CMK (cell line): ENCODE data around the gene CHCT1.
"Not testable (repeated sequence)": the region's sequence is repeated elsewhere in the genome, so short reads cannot be mapped to it uniquely, and the experiment has no call there.

Experiments used
- DNase-seq: peaks from one replicate; pipeline ENCODE4 v3.0.0-alpha.2; 2010; ENCODE audit warnings: low read depth

The CHCT1 gene

GRCh38 chr17:60398227-60398959 lies 23.9 kb upstream of the CHCT1 start:
- DNase-seq, result no peak

GRCh38 chr17:60401819-60402218 lies 20.5 kb upstream of the CHCT1 start:
- no peak for DNase-seq

DNA sequence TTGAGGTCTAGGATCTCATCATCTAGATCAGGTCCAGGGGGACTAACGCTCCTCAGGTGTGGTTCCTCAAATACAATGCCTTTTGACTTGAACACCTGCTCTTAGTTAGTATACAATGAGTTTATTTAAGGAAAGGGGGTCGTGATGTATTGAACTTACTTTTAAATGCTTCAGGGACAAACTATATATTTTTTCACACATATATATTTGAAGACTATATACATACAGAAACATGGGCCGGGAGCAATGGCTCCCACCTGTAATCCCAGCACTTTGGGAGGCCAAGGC lies 18.8 kb upstream of the CHCT1 start:
- no peak for DNase-seq

DNA sequence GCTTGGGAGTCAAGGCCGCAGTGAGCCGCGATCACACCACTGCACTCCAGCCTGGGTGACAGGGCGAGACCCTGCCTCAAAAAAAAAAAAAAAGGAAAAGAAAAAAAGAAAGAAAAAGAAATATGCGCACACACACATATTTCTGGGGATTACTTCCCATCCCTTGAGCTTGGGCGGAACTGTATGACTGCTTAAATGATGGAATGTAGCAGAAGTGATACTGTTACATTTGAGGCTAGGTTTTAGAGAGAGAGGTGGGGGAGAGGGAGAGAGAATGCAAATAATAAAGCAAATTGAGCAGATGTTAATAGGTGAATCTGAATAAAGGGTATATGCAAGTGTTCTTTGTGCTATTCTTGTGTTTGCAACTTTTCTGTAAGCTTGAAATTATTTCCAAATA lies 18.3 kb upstream of the CHCT1 start:
- DNase-seq, result no peak

DNA sequence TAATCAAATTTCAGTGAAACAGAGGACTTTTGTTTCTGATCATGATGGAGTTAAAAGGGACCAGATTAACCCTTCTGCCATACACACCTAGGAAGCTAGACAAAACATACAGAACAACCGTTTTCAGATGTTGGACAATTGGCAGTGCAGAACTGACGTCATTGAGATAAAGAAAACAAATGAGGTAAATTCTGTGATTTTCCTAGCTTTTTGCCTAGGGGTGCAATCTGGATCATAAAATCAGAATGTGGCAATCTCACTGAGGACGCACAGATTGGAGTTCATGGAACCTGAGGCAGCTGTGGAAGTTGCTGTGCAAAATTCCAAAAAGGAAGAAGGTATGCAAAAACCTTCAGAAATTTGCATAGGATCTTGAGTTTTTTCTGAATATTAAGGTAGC lies 15.4 kb upstream of the CHCT1 start:
- no peak for DNase-seq

GRCh38 chr17:60410001-60410400 lies 12.3 kb upstream of the CHCT1 start:
- no peak for DNase-seq

- no peak for DNase-seq
These were observed 9.6 kb upstream of the CHCT1 start for GRCh38 chr17:60412701-60413100.

- no peak for DNase-seq
These were observed 7.1 kb upstream of the CHCT1 start for GRCh38 chr17:60415146-60415545.

DNA sequence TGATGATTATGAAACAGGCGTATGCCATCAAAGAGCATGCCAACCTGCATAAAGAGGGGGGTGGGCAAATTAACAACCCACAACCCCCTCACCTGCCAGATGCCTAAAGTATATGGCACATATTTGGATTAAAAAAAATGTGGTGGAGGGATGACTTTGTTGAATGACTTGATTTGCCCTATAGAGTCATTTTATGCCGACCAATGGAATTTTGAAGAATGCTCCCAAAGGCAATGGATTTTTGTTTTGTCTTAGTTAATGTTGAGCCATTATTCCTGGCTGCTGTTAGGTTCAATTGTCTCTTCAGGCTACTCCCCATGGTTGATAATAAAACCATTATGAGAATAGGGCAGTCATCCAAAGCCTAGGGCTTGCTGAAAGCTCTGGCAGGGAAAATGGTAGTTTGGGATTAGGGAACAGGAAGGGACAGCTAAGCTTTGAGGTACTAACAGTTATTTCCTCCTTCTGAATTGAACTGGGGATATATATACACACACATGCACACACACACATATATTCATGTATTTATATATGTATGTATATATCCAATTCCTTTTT lies 5.8 kb upstream of the CHCT1 start:
- no peak for DNase-seq

DNA sequence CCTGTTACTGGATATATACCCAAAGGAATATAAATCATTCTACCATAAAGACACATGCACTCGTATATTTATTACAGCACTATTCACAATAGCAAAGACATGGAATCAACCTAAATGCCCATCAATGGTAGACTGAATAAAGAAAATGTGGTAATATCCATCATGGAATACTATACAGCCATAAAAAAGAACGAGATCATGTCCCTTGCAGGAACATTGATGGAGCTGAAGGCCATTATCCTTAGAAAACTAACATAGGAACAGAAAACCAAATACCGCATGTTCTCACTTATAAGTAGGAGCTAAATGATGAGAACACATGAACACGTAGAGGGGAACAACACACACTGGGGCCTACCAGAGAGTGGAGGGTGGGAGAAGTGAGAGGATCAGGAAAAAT lies 3.3 kb upstream of the CHCT1 start:
- DNase-seq, result not testable (repeated sequence)

- not testable (repeated sequence) for DNase-seq
These were observed 2.4 kb upstream of the CHCT1 start for GRCh38 chr17:60419875-60420274.

- DNase-seq, result no peak
These were observed 772 bp upstream of the CHCT1 start for GRCh38 chr17:60421273-60422161.

- no peak for DNase-seq
These were observed 1.6 kb downstream of the CHCT1 start for GRCh38 chr17:60423865-60424264.

- DNase-seq, result no peak
These were observed 3.3 kb downstream of the CHCT1 start for GRCh38 chr17:60425626-60426025.

DNA sequence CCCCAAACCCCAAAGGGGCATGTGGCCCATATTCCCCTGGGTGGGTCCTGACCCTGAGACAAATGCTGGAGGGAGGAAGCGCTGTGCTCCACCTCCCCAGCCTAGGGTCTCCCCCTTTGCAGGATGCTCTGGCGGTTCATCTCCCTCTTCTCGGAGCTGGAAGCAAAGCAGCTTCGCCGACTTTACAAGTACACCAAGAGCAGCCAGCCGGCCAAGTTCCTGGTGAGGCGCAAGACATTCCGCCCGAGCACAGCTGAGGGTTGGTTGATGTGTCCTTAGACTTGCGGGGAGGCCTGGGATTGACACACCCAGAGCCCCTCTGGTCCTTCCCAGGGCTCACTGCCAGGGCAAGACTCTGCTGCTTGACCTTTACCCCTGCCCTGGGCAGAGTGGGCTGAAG lies 4.3 kb downstream of the CHCT1 start:
- no peak for DNase-seq

GRCh38 chr17:60428491-60428890 lies 6.2 kb downstream of the CHCT1 start:
- not testable (repeated sequence) for DNase-seq

DNA sequence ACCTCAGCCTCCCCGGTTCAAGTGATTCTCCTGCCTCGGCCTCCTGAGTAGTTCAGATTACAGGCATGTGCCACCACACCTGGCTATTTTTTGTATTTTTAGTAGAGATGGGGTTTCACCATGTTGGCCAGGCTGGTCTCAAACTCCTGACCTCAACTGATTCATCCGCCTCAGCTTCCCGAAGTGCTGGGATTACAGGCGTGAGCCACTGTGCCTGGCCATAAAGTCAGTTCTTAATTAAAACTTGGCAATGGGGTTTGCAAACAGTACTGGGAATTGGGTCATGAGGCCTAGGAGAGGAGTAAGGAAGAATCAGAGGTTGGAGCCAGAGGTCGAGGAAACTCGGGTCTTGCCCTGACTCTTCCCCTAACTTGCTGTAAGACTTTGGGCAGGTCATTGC lies 8.3 kb downstream of the CHCT1 start:
- DNase-seq, result not testable (repeated sequence)

- DNase-seq, result not testable (repeated sequence)
These were observed 11.0 kb downstream of the CHCT1 start for GRCh38 chr17:60433021-60433997.

DNA sequence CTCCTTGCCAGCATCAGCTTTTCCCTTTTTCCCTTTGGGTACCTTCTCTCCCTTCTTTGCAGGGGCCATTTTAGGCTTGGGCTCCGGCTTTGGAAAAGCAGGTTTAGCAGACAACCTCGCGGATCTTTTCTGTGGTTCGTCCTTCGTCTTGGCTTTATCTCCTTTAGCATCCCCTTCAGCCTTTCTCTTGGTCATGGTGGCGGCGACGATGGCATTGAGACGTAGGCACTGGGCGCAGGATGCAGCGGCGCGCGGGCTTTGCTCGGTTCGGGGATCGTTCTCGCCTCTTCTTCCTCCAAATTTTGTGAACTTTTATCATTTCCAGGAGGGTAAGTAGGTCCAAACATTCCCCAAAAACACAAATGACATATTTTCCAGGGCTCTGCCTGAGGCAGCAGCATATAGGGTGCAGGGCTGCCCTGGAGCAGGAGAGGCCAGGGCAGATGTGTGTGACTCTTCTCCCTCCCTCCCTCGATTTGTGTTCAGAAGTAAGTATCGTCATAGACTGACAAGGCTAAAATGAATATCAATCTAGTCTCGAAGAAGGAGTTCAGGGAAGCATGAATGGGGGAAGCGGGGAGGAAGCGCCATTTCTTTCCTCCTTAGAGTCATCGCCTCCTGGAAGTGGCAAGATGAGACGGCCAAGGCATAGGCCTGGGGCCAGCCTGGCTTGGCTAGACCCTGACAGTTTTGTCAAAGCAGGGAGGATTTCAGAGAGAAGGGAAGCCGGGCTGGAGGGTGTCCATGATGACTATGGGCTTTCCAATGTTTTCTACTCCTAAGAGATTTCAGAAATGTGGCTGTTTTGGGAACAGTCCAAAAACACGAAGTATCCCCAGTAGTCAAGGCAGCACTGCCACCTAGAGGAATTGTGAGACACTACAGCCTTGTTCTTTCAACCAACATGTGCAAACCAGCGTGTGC lies 13.2 kb downstream of the CHCT1 start:
- DNase-seq, result peak; percentile 35

- DNase-seq, result no peak
These were observed 14.4 kb downstream of the CHCT1 start for GRCh38 chr17:60436676-60437075.

DNA sequence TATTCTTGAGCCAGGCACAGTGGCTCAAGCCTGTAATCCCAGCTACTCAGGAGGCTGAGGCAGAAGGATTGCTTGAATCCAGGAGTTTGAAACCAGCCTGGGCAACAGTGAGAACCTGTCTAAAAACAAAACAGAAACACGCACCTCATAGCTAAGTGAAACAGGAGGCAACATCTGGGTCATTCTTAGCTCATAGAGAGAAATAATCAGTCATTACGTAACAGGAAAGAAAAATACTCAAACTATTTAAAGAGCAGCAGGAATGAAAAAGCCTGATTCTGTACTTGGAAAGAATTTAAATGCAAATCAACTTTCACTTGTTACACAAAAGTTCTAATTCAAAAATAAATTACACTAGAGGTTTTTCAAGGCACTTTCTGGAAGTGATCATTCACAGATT lies 17.2 kb downstream of the CHCT1 start:
- no peak for DNase-seq
